Embryonic facial prominence (tissue), 1 donor: ENCODE measurements around the gene CDH13.

Experiments
- DNase-seq: peaks from one replicate; pipeline ENCODE4 v3.0.0-alpha.2; 2016; ENCODE audit errors: extremely low spot score

CDH13 gene

DNA sequence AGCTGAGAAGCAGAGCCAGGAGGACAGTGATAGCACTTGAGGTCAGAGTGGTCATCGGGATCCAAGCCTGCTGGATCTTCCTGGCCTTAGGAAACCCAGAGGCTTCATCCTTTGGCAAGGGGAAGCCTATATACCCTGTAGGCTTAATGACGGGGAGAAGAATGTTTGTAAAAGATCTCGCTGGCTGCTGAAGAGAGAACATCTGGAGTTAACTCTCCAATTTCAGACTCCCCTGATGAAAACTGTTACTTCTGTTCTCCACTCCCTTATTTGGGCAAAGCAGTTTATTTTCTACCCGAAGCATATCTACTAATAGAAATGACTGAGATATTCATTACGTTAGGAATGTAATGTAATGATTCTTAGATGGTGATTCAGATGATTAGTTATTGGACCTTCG, 487.0 kb downstream of the CDH13 start:
- DNase-seq: no peak

DNA sequence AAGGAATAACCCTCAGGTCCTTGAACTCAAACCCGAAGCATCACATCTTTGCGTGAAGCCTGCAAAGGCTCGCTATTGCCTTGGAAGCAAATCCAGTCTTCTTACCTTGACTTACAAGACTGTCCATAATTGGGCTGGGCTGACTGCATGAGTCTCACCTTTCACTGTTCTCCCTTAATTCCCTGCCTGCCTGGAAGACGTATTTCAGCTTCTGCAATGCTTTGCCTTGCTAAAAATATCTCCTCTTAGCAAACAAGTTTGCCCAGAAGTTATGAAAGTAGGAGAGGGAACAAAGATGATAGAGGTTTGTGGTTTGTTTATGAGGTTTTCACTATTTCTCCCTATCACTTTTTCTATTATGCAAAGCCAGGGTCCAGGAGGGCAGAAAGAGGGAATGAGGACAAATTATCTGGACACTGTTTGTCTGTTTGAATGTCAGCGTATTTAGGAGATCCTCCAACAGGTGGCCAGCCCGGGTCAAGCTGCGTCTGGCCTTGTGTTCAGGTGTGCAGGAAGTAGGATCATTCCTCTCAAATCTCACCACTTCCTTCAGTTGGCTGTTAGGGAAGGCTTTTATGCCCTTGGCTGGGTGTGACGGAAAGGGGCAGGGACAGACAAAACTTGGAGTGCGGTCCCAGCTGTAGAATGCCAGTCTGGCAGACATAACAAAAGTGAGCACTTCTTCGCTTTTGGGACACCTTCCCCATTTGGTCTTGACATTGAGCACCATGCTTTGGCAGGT, 488.9 kb downstream of the CDH13 start:
- DNase-seq: no peak

DNA sequence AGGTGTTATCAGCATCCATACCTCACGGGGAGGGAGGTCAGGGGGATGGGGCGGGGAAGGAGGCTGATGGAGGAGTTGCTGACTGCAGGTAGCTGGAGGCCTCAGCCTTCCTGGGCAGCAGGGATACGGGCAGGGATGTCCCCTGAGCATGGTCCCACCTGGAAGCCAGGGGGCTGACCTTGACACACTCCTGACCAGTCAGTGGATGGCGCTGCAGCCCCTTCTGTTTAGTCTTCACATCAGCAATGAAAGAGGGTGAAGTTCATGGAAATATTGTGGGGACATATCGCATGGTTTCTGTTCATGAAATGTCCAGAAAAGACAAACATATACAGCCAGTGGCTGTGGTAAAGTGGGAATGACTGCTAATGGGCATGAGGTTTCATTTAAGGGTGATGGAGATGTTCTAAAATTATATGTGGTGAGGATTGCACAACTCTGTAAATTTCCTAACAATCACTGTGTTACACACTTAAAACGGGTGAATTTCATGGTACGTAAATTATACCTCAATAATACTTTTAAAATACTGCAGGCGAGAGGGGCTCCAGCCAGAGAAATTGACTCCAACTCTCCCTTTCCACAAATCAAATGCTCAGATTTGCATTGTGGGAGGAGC, 489.6 kb downstream of the CDH13 start:
- DNase-seq: no peak

- DNase-seq: no peak
These were observed 491.0 kb downstream of the CDH13 start for GRCh38 chr16:83117810-83118209.

- DNase-seq: no peak
These were observed 491.6 kb downstream of the CDH13 start for GRCh38 chr16:83118365-83118764.

DNA sequence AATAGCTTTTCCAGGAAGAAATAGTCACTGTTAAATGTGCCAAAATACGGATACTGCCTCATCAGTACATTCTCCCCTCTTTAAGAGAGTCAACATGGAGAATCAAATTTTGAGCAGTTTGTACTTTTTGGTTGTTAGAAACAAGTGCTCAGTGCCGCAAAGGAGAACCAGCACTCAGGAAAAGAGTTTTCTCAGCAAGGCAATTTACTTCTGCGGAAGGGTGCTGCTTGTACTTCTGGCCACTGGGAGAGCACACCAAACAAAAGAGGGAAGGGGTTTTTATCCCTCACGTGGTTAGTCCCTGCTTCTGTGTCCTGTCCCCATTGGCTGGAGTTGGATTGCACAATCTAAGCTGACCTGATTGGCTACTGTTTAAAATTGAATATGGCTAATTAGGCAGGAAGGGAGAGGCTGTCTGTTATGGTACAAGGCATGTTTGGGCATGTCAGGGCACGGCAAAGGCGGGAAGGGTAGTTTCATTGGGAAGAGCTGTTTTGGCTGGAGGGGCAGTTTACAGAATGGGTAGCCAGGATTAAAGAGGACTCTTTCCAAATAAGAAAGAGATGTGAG, 499.3 kb downstream of the CDH13 start:
- no peak for DNase-seq

DNA sequence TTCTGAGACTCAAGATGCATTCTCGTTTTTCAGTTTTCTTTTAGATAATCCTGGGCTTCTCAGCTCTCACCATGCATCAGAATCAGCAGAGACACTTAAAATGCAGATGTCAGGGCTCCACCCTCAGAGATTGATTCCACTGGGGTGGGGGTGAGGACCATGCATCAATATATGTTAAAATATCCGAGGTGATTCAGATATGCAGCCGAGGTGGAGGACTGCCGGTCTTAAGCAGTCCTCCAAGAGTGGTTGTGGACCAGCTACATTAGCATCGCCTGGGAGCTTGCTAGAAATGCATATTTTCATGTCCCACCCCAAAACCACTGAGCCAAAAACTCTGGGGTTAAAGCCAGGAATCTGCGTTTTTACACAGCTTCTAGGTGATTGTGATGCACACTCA, 501.3 kb downstream of the CDH13 start:
- no peak for DNase-seq

GRCh38 chr16:83130039-83130438, 503.3 kb downstream of the CDH13 start:
- DNase-seq: no peak

GRCh38 chr16:83134638-83135037, 507.9 kb downstream of the CDH13 start:
- no peak for DNase-seq

GRCh38 chr16:83136419-83136818, 509.6 kb downstream of the CDH13 start:
- DNase-seq: no peak

DNA sequence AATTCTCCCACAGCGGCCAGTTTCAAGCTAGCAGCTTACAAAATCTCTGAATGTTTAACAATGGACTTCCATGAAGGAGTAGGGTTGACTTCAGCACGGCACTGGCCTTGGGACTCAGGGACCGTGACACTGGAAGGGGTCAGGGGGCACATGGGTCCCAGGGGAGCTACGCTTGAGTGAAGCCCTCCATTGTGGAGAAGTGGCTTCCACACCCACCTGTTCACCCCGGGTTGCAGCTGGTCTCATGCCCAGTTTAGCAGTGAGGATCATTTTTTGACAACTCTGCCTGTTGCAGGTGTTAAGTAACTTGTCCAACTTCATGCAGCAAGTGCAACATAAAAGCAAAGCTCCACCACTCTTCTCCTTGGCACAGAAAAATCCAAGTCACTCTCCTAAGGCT, 510.2 kb downstream of the CDH13 start:
- DNase-seq: no peak

GRCh38 chr16:83137326-83137781, 510.6 kb downstream of the CDH13 start:
- no peak for DNase-seq

GRCh38 chr16:83137894-83138293, 511.1 kb downstream of the CDH13 start:
- DNase-seq: no peak

- no peak for DNase-seq
These were observed 511.7 kb downstream of the CDH13 start for GRCh38 chr16:83138512-83138911.

GRCh38 chr16:83138976-83139690, 512.4 kb downstream of the CDH13 start:
- DNase-seq: no peak

DNA sequence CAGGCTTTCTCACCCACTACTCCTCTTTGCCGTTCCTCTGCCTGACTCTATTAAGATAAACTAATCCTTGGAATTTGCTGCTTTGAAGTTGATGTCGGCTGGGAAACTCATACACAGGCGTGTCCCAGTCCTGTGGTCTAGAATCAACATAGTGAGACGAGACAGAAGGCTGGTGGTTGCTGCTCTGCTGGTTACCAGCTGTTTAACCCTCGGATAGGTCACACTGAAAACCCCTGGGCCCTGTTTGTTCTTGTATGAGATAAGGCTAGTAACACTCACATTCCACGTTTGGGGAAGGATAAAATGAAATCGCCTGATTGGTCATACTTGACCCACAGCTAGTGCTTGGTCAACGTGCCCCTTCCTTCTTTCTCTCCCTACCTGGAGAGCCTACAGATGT, 517.0 kb downstream of the CDH13 start:
- DNase-seq: no peak

- DNase-seq: no peak
These were observed 518.5 kb downstream of the CDH13 start for GRCh38 chr16:83145297-83145696.

DNA sequence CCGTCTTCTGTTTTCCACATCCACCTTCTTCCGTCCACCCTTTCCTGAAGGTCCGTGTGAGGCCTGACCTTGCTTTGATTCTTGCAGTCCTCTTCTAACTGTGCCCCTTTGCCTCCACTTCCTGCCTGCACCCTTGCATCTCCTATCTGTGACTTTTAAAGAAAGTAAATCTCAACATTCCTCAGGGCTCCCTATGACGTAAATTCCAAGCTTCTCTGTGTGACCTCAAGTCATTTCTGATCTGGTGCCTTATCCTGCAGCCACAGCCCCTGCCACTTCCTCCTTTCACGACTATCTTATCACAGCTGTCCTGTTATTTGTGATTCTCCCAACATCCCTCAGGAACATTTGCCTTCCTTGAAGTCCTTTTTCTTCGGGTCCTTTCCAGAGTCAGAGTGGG, 520.5 kb downstream of the CDH13 start:
- no peak for DNase-seq

- no peak for DNase-seq
These were observed 531.7 kb downstream of the CDH13 start for GRCh38 chr16:83158320-83158957.

GRCh38 chr16:83159049-83159448, 532.3 kb downstream of the CDH13 start:
- DNase-seq: no peak

DNA sequence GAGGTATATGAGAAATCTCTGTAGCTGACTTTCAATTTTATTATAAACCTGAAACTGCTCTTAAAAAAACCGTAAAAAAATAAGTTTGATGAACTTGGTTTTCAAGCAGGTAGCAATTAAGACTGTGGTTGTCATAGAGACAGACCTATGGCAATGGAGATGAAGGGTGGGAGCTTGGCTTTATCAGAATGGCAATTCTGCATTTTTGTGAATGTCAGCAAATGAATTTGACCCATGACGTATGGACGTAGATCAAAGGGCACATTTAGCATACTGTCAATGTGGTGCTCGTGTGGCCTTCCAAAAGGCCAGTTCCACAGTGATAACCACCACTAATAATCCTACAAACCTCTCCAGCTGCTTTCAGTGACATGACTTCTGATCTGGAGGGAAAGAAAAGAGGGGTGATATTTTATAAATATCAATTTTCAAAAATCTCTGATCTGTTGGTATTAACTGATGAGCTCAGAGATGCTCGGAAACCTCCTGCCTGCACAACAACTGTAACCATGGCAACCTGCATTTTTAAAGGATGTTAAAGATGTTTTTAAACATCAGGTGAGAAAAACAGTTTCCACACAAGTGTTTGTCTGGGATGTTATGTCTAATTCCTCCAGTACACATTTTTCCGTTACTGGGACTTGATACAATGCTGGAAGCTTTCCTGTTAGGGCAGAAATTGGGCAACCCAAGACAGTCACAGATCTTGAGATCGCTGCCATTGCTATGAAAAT, 533.7 kb downstream of the CDH13 start:
- no peak for DNase-seq
